Embryonic facial prominence (tissue), 1 donor: ENCODE measurements around the gene GPRASP3.
"Not testable (repeated sequence)": the region's sequence is repeated elsewhere in the genome, so short reads cannot be mapped to it uniquely, and the experiment has no call there.

Source experiments
- DNase-seq: peaks from one replicate; pipeline ENCODE4 v3.0.0-alpha.2; 2016; ENCODE audit errors: extremely low spot score

The GPRASP3 gene, protein sequence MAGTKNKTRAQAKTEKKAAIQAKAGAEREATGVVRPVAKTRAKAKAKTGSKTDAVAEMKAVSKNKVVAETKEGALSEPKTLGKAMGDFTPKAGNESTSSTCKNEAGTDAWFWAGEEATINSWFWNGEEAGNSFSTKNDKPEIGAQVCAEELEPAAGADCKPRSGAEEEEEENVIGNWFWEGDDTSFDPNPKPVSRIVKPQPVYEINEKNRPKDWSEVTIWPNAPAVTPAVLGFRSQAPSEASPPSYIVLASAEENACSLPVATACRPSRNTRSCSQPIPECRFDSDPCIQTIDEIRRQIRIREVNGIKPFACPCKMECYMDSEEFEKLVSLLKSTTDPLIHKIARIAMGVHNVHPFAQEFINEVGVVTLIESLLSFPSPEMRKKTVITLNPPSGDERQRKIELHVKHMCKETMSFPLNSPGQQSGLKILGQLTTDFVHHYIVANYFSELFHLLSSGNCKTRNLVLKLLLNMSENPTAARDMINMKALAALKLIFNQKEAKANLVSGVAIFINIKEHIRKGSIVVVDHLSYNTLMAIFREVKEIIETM

DNA sequence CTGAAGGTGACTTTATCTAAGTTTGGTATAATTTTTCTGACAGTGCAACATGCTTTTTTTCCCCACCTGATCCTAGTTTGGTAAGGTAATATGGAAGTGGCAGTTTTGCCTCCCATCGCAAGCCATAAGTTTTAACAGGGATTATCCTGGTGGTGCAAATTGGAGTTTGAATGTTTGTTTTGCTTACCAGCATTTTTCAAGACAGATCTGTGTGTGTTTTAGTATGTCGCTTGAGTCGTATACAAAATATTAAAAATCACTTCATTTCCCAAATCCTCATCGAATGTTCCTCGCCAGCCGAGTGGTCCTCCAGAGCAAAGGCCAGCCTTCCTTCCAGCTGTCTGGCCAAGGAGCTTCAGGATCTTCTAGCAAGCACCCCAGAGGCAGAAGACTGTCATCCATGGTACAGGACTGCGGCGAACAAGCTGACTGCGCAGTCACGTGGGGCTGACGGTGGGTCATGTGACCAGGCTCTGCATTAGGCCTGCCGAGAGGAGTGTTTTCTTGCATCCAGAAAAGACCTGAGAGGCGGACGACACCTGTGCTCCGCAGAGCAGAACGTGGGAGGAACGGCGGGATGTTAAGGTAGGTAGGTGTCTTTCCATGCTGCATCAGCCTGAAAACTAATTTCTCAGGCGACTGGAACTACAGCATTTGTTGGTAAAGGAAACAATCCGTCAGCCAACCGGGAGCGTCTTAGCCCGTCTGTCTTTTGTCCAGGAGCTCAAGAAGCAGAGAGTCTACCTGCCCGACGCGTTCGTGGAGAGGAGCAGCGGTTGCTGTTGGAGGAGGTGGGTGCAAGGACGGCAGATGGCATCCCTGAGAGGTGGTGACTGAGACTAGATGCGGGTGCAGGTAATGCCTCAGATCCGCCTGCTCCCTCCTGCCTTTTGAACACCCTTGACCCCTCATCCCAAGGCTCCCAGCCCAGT lies at the start of gene GPRASP3:
TSS of gene GPRASP3 (plus strand) at position 507 of the 932 bp plus-strand sequence. CDS start 28,253 bp downstream, outside the sequence.
- DNase-seq: no peak

DNA sequence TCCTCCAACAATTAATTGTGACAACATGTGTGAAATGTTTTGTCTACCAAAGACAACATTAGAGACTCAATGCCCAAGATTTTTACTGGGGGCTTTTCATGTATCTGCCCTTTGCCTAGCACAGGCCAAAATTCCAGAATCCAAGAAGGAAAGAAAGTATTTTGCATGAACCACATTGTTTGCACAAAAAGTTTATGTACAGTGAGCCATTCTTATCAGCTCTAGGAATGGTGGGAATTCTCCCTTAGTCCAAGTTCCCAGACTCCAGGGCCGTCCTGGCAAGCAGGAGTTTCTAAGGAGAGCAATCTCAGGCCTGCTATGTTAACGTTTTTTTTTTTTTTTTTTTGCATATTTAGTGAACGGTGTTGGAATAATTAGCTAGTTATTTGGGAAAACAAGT lies 47.7 kb upstream of the GPRASP3 start:
- no peak for DNase-seq

DNA sequence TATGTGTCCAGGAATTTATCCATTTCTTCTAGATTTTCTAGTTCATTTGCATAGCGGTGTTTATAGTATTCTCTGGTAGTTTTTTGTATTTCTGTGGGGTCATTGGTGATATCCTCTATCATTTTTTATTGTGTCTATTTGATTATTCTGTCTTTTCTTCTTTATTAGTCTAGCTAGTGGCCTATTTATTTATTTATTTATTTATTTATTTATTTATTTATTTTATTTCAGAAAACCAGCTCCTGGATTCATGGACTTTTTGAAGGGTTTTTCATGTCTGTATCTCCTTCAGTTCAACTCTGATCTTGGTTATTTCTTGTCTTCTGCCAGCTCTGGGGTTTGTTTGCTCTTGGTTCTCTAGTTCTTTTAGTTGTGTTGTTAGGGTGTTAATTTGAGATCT lies 43.1 kb upstream of the GPRASP3 start:
- DNase-seq: not testable (repeated sequence)

DNA sequence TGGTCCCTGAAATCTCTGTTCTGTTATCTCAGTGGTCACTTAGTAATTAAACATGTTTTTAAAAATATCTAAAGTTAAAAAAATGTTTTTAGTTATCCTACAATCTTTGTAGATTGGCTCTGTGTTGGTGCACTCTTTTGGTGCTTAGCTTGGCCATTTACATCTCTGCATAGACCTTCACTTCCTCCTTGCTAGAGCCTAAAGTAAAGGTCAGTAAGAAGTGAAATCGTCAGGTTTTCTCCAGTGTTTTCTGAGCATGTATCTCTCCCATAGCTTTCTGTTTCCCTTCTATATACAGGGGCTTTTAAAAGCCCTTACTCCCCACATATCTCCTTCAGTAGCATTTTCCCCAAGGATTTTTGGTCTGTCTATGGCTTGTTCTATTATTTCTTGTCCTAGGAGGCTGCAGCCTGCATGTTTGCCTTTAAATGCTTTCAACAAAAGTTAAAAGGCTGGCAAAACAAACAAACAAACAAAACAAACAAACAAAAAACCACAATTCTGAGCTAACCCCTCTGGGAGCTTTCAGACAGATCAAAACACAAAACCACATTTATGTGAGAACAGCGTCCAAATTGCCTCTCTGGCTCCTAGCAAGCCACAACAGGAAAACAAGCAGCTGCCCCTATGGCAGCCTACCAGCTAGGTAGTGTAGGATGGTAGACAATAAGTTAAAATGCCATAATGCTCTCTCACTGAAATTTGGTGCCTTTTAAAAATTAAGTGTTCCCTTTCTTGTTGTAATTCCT lies 35.6 kb upstream of the GPRASP3 start:
- DNase-seq: no peak

DNA sequence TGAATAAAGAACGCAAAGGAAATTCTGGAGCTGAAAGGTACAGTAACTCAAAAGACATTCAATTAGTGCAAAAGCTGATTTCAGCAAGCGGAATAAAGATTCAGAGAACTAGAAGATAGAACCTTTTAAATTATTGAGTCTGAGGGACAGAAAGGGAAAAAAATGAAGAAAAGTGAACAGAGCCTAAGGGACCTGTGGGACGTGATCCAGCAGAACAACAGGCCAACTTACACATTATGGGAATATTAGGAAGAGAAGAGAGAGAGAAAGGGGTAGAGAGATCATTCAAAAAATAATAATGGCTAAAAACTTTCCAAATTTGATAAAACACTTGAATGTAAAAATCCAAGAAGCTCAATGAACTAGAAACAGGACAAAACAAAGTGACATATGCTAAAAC lies 25.8 kb upstream of the GPRASP3 start:
- DNase-seq: no peak

DNA sequence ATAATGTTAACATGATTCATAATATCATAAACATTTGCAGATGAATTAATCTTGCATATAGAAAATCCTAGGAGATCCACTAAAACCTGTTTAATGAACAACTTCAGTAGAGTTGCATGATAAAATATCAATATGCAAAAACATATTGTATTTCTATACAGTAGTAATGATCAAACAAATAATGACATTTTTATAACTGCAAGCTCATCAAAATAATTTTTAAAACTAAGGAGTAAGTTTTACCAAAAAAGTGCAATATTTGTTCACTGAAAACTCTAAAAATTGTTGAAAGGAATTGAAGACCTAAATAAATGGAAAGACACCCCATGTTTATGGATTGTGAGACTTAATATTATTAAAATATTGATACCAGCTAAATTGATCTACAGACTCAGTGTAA lies 24.2 kb upstream of the GPRASP3 start:
- no peak for DNase-seq

DNA sequence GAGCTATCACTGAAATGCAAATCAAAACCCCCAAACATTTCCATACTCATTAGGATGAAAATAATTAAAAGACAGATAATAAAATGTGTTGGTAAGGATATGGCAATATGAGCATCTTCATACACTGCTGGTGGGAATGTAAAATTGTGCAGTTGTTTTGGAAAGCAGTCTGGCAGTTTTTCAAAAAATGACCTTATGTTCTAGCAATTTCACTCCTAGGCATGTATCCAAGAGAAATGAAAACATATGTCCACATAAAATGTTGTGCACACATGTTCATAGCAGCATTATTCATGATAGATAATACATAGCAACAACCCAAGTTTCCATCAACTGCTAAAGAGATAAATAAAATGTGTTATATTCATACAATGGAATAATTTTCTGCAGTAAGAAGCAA lies 23.0 kb upstream of the GPRASP3 start:
- no peak for DNase-seq

DNA sequence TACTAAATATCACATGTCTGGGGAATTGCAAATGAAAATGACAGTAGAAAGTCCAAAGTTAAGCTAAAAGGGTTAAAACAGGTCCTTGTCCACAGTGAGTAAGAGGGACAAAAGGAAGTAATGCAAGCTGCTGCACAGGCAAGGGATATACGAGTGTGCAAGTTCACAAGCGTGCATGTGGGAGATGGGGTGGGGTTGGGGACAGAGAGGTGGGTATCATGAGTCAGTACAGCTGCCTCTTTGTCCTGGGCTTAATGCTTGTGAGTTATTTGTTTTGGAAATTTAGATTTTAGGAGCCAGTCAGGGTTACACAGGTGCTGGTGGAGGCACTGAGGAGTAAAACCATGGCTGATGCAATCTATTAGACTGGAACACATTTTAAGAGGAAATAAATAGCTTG lies 11.6 kb upstream of the GPRASP3 start:
- no peak for DNase-seq

DNA sequence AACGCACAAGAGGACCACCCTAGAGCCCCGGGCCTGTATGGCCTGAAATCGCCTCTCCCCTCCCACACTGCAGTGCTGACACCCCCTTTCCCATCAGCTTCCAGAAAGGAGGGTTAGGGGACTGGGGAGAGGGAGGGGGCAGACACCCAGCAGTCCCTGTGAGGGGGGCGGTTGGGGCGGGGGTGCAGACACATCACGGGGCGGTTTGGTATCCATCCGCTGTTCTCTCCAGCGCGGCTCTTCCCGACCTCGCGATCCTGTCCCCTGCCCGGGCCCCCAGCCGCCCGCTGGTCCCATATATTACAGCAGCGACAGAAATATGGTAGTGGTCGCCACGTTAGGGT lies 8.7 kb upstream of the GPRASP3 start:
- no peak for DNase-seq

DNA sequence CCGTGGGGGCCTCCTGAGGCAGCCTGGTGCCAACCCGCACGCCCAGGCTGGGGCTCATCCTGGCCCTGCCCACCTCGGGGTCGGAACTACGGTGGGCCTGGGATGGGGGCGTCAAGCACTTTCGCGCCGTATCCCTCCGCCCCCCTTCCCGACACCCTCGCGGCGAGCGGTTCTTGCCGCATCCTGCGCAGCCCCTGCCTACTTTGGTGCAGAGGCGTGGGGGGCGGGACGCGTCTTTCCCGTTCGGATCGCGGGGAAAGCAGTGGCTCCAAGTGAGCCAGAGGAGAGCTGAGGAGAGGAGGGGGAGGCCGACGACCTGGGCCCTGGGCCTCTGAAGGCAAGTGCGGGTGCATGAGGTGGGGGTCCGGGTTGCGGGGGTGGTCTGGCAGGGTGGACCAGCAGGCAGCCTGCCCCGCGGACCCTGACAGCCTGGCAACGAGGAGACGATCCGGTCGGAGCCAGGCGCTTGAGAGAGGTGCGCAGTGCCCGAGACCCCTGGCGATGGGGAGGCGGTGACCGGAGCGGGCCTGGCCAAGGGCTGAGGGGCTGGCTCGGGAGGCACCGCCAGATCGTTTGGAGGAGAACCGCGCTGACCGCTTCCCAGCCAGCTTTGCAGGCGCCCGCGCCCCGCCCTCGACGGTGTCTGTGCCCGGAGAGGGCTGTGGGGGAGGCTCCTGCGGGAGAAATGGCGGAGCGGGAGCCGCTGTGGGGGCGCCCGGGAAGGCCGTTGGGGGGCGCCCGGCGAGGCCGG lies 8.2 kb upstream of the GPRASP3 start, which contains the start of gene GPRASP2:
TSS of gene GPRASP2 (plus strand) at position 233 of the 751 bp plus-strand sequence. CDS start 2,422 bp downstream, outside the sequence.
- no peak for DNase-seq

DNA sequence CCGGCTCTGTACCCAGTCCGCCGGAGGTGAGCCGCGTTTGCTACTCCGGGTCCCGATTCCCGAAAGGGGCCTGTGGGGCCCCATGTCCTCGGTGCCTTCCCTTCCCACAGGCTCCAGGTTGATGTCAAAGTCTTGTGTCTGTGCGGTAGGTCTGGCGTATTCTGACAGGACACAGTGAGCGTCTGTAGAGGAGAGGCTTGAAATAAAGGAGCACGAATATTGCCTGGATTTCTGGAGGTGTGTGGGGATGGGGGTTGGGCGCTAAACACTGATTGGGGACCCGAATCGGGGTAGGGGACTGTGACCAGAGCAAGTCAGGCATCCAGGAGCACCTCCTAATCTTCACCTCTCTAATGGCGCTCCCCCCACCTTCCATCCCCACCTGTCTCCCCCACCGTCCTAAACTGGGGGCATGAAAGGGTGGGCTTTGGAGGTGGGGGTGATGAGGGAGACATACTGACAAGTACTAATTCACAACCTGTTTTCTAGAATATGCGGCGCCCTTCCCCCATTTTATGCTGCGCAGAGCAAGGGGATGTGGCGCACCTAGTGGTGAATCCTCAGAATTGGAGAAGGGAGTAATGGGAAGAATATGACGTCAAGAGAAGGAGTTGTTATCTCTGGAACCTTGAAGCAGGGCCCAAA lies 7.4 kb upstream of the GPRASP3 start:
- DNase-seq: peak; percentile 55

DNA sequence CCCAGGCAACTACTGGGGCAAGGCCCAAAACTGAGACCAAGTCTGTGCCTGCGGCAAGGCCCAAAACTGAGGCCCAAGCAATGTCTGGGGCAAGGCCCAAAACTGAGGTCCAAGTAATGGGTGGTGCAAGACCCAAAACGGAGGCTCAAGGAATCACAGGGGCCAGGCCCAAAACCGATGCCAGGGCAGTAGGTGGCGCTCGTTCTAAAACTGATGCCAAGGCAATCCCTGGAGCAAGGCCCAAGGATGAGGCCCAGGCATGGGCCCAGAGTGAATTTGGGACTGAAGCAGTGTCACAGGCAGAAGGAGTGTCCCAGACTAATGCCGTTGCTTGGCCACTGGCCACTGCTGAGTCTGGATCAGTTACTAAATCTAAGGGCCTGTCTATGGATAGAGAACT lies 5.5 kb upstream of the GPRASP3 start:
- no peak for DNase-seq

DNA sequence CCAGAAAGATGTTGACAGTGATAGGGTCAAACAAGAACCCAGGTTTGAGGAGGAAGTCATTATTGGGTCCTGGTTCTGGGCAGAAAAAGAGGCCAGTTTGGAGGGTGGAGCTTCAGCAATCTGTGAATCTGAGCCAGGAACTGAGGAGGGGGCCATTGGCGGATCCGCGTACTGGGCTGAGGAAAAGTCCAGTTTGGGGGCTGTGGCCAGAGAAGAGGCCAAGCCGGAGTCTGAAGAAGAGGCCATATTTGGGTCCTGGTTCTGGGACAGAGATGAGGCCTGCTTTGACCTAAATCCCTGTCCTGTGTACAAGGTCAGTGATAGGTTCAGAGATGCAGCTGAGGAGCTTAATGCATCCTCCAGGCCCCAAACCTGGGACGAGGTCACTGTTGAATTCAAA lies 4.6 kb upstream of the GPRASP3 start:
- no peak for DNase-seq

DNA sequence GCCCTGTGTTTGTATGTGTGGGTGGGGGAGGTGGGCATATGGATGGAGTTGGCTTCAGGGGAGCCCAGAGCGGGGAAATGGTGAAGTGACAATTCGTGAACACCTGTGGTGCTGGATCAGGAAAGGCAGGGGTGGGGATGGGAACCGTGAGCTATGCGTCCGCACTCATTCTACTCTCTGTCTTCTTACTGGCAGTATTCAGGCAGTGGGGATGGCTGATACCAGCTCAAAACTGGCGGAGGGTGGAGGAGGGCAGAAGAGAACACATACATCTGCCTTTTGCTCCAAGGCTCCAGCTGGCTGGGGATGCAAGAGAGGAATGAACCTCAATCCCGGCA lies 595 bp downstream of the GPRASP3 start:
- DNase-seq: not testable (repeated sequence)

DNA sequence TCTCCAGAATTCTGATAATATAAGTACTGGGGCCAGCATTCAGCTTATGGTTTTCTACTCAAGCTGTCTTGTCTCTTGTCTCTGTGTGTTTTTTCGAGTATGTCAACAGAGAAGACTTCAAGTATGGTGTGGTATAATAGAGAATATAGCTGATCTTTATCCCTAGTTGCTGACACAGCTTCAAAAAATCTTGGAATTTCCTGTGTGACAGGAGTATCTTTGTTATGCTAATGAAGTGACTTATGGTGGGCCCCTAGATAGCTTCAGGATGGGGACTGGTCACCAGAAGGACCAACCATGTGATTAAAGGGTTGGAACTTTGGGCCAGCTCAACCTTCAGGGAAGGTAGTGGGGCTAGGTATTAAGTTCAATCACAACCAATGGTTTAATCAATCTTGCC lies 2.9 kb downstream of the GPRASP3 start:
- no peak for DNase-seq

DNA sequence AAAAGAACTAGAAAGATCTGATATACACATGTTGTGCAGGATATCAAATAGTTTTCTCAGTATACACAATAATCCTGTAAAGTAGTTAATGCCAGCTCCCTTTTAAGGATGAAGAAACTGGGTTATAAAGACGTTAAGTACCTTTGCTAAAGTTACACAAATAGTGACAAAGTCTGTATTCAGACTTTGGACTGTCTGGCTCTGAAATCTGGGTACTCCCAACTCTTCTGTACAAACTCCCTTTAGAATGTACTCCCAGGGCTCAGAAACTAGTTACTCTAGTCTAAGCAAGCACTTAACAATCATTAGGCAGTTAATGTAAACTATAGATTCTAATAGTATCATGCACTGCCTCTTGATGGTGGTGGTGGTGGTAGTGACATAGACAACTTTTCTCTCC lies 7.2 kb downstream of the GPRASP3 start:
- DNase-seq: no peak

DNA sequence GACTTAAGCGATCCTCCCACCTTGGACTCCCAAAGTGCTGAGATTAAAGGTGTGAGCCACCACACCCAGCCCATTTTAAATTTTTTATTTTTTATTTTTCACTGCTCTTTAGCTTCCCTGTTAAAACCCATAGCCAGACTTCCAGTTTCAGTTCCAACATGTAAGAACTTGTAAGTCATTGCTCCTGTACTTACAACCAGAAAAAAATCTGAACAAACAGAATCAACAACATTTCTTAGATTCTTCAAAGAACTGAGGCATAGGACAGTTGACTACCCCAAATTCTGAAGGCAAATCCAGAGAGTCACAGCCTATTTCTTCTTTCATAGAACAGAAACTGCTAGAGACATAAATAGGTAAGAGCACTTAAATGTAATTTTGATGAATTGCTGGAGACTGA lies 8.1 kb downstream of the GPRASP3 start:
- DNase-seq: no peak

DNA sequence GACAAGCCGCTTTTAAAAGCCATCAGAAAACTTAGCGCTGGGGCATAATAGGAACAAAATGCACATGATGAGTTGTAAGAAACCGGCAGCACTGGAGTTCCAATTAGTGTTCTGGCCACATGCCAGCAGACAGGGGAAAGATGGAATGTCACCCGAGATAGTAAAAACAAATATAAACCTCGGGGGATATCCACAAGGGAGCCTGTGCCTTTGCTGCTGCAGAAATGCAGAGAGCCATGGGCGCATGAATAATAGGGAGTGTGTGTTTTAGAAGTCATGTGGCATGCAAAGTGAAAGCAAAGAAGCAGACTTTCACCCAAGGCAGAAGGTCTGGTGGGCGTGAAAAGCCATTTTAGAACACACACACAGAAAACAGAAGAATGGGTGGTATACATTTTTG lies 19.1 kb downstream of the GPRASP3 start:
- DNase-seq: no peak

DNA sequence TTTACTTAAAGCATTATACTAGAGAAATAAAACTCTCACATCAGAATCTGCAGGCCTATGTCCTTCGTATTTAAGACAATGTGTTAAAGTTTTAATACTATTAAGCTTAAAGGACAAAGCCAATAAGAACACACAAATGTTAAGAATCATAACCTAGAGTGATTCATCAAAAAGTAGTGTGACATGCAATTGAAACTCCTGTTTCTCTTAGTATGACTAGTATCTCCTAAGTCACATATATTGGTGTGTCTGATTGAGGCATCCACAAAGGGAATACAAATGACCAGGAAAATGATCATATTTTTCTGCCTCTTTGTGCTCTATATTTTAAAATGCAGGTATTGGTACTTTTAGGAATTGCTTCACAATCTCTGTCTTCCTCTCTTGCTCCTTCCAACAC lies 23.8 kb downstream of the GPRASP3 start:
- no peak for DNase-seq

DNA sequence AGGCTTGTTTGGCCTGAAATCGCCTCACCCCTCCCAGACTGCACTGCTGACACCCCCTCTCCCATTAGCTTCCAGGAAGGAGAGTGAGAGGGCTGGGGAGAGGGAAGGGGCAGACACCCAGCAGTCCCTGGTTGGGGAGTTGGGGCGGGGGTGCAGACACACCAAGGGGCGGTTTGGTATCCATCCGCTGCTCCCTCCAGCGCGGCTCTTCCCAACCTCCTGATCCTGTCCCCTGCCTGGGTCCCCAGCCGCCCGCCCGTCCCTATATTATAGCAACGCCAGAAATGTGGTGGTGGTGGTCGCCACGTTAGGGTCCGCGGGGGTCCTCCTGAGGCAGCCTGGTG lies 24.9 kb downstream of the GPRASP3 start:
- no peak for DNase-seq
